Uterus (tissue), 4 donors: ENCODE measurements around the gene OTOA. TPM values are rescaled to one million over a fixed set of nuclear protein-coding genes. Genes with fewer than 3 reads are reported as not detected.
"Not testable (repeated sequence)": the region's sequence is repeated elsewhere in the genome, so short reads cannot be mapped to it uniquely, and the experiment has no call there.

Source experiments
- DNase-seq, 2 donors: peaks; one replicate each; pipeline ENCODE4 v3.0.0-alpha.2; 2019 to 2020
- H3K27ac ChIP-seq, 2 donors: fragments of 200-600 bp; sonication (generic); 1 replicate in 1 of 2; 2 replicates in 1 of 2; pipeline ENCODE4 v1.5.1; 2016 to 2018
- H3K27me3 ChIP-seq, 2 donors: fragments of 200-600 bp; sonication (generic); one replicate each; pipeline ENCODE4 v1.5.1; 2018 to 2019; ENCODE audit warnings: control low read depth in 1 of 2
- H3K36me3 ChIP-seq, 2 donors: fragments of 200-600 bp; sonication (generic); one replicate each; pipeline ENCODE4 v1.5.1; 2019; ENCODE audit warnings: control low read depth in 1 of 2
- H3K4me1 ChIP-seq, 2 donors: fragments of 200-600 bp; sonication (generic); one replicate each; pipeline ENCODE4 v1.5.1; 2018 to 2019; ENCODE audit warnings: control low read depth in 1 of 2
- H3K4me3 ChIP-seq, 2 donors: fragments of 200-600 bp; sonication (generic); 1 replicate in 1 of 2; 2 replicates in 1 of 2; pipeline ENCODE4 v1.5.1; 2018 to 2019; ENCODE audit warnings: mild to moderate bottlenecking in 1 of 2
- H3K9me3 ChIP-seq, 2 donors: fragments of 200-600 bp; sonication (generic); one replicate each; pipeline ENCODE4 v1.5.1; 2019; ENCODE audit warnings: control low read depth in 1 of 2
- intact Hi-C: fragments of 100-400 bp; cut with DNase I; formaldehyde crosslinking; loops from one replicate; pipeline ENCODE4 v1.15.1; 2023; ENCODE audit warnings: low total_unique reads
- small RNA-seq: library from RNA; depleted of rRNA; stranded (forward); fragments of <200 nt; gene quantifications from one replicate; pipeline ENCODE3, GENCODE V24; 2016
- total RNA-seq, 4 donors: library from RNA; depleted of rRNA in 3 of 4; stranded (reverse); fragments of >200 nt in 3 of 4; gene quantifications; one replicate each; pipeline versions ENCODE4 v1.1.0 to v1.2.4, GENCODE V29; 2014 to 2023
- TF ChIP-seq, protein P1 (sequence below), 4 experiments: fragments of 200-600 bp in 2 of 4; fragments of 450-650 bp in 2 of 4; sonication (generic) in 2 of 4; IDR thresholded peaks; one replicate each; pipeline ENCODE4 v1.5.1; 2016 to 2019; ENCODE audit warnings: antibody characterized with exemption in 4 of 4, mild to moderate bottlenecking in 2 of 4, moderate library complexity in 1 of 4
- donor health status: DM: yes; HTN: yes; CAD: no.

OTOA gene
- total RNA-seq, 4 donors from 2014 or later = 0.21 to 0.28 TPM; not detected in 2

DNA sequence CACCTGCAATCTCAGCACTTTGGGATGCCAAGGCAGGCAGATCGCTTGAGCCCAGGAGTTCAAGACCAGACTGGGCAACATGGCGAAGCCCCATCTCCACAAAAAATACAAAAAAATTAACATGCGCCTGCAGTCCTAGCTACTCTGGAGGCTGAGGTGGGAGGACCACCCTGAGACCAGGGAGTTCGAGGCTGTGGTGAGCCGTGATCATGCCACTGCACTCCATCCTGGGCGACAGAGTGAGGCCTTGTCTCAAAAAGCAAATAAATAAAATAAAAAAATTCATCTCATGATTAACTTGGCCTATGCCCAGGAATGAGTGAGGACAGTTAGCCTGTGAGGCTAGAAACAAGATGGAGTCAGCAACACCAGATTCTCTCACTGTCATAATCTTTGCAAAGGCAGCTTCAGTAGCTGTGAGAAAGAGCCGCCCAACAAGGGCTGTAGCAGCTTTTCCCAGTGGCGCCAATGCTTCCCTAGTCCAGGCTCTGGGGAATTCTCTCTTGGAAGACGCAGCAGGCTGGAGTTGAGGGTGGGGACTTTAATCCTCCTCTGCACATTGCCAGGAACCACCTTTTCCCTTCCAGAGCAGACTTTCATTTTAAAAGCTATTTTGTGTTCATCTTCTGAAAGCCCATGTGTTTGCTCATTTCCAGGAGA, 108.9 kb downstream of the OTOA start:
- H3K4me1 ChIP-seq, H3K27ac ChIP-seq, H3K27me3 ChIP-seq, DNase-seq, intact Hi-C loops, H3K9me3 ChIP-seq, H3K4me3 ChIP-seq, H3K36me3 ChIP-seq: not testable (repeated sequence)

DNA sequence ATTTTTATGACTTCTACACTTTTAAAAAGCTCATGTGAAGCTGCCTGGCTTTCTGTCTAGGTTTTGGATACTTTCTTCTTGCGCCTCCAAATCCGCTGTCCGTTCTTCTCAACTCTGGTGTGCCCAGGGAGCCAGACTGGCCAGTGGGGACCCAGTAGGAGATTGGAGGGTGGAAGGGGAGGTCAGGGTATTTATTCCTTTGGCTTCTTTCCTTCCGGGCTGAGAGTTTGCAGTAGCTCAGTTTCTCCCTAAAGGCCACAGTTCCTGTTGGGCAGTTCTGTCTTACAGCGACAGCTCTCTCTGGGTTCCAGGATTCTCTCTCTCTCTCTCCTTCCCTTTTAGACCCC, 109.4 kb downstream of the OTOA start:
- H3K9me3 ChIP-seq, H3K36me3 ChIP-seq, H3K27me3 ChIP-seq, H3K4me1 ChIP-seq, DNase-seq, intact Hi-C loops, H3K27ac ChIP-seq, H3K4me3 ChIP-seq: not testable (repeated sequence)

DNA sequence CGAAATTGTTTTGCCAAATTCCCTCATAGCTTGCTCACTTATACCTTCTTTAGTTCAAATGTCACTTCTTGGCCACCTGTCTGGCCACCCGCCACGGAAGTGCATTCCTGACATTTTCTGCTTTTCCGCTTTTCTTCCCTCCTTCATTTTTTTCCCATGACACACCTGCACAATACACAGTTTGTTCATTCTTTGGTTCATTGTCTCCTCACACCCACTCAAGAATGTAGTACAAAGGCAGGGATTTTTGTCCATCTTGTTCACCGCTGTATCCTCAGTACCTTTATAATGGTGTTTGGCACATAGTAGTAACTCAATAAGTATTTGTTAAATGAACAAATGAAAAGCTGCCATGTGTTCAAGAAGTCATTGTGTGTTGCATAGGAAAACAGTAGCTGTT, 116.8 kb downstream of the OTOA start:
- H3K27ac ChIP-seq, H3K4me1 ChIP-seq, H3K9me3 ChIP-seq, DNase-seq, H3K4me3 ChIP-seq, H3K36me3 ChIP-seq, intact Hi-C loops, H3K27me3 ChIP-seq: not testable (repeated sequence)

DNA sequence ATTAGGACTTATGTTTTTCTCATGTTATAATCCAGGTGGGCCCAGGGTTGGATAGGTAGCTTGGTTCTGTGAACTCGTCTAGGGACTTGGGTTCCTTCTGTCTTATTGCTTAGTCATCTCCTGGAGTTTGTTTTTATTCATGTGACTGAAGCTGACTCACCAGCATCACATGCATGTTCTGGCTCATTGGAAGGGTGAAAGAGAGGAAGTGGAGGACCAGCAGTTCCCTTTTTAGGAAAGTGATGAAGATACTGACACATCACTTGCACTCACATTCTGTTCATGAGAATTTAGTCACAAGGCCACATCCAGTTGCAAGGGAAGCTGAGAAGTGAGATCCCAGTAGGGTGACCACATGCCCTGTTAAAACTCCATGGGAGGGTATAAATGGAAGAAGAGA, 126.7 kb downstream of the OTOA start:
- H3K27me3 ChIP-seq, H3K4me1 ChIP-seq, H3K27ac ChIP-seq, intact Hi-C loops, DNase-seq, H3K36me3 ChIP-seq, H3K9me3 ChIP-seq, H3K4me3 ChIP-seq: not testable (repeated sequence)

- H3K27me3 ChIP-seq, H3K9me3 ChIP-seq, H3K27ac ChIP-seq, DNase-seq, H3K36me3 ChIP-seq, H3K4me3 ChIP-seq, H3K4me1 ChIP-seq, intact Hi-C loops: not testable (repeated sequence)
These were observed 129.5 kb downstream of the OTOA start for GRCh38 chr16:21793310-21793709.

DNA sequence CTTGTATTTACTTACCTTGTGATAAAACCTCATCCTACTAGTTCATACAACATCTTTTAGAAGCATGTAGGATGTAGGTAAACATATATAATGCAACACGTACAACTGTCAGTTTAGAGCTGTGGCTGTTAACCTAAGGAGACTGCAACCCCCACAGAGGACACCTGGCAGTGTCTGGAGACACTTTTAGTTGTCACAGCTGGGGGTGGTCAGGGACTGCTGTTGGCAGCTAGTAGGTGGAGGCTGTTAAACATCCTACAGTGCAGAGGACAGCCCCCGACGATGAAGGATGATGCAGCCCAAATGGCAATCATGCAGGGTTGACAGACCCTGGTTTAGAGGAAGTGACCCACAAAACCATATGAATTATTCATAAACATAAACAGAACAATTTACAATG, 134.8 kb downstream of the OTOA start:
- H3K27me3 ChIP-seq, H3K4me1 ChIP-seq, H3K27ac ChIP-seq, DNase-seq, intact Hi-C loops, H3K9me3 ChIP-seq, H3K36me3 ChIP-seq, H3K4me3 ChIP-seq: not testable (repeated sequence)

DNA sequence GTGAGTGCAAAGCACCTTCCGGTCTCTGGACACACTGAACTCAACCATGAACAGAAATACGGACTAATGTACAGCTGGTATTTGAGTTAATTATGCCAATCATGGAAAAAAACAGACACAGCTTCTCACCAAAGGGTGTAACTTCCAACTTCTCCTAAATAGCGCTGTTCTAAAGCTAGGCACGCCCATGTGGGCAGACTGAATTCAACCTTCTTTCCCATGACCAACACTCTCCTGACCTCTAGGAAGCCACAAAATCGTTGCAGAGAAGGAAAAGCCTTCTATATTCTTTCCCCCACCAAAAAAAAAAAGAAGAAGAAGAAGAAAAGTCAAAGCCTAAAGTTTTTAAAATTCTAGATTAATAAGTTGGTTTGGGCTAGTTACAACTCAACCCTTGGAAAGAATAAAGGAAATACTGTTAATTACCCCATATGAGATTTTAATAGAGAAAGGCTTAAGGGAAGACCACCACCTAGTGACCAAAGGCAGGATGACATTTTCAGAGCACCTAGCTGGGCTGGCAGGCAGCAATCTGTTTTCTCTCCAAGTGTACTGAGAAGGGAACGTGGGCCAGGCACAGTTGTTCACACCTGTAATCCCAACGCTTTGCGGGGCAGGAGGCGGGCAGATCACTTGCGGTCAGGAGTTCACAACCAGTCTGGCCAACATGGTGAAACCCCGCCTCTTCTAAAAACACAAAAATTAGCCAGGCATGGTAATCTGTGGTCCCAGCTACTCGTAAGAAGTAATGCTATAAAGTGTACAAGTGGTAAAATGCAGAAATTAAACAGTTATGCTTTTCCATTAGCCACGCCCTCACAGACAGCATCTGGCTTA, 138.0 kb downstream of the OTOA start:
- DNase-seq, H3K27me3 ChIP-seq, H3K4me1 ChIP-seq, intact Hi-C loops, H3K9me3 ChIP-seq, H3K36me3 ChIP-seq, H3K27ac ChIP-seq, H3K4me3 ChIP-seq: not testable (repeated sequence)
- TF ChIP-seq, protein P1, sequence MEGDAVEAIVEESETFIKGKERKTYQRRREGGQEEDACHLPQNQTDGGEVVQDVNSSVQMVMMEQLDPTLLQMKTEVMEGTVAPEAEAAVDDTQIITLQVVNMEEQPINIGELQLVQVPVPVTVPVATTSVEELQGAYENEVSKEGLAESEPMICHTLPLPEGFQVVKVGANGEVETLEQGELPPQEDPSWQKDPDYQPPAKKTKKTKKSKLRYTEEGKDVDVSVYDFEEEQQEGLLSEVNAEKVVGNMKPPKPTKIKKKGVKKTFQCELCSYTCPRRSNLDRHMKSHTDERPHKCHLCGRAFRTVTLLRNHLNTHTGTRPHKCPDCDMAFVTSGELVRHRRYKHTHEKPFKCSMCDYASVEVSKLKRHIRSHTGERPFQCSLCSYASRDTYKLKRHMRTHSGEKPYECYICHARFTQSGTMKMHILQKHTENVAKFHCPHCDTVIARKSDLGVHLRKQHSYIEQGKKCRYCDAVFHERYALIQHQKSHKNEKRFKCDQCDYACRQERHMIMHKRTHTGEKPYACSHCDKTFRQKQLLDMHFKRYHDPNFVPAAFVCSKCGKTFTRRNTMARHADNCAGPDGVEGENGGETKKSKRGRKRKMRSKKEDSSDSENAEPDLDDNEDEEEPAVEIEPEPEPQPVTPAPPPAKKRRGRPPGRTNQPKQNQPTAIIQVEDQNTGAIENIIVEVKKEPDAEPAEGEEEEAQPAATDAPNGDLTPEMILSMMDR (IDR thresholded peaks at IDR 0.05) = peak in 2 of 4 experiments; percentile 21 to 25

DNA sequence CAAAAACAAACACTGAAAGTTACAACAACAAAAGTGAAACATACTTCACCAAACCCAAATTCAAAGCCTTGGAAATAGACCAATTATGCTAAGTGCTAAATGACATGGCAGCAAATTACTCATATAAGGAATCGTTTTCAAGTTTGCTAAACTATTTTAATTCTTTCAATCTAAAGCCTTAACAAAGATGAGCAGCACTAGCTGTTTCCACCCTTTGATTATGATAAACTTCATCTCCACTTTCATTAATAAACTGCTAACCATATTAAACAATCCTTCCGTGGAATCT, 138.6 kb downstream of the OTOA start:
- intact Hi-C loops, H3K36me3 ChIP-seq, H3K4me3 ChIP-seq, DNase-seq, H3K9me3 ChIP-seq, H3K27me3 ChIP-seq, H3K4me1 ChIP-seq, H3K27ac ChIP-seq: not testable (repeated sequence)

Small RNA genes within 50 kb of the gene (small RNA-seq; reads per million reads assigned to genes)
- gene RNU6-1005P = not detected
- gene RNU6-196P = not detected

Other genes with a start within 250 kb of the OTOA start
- gene METTL9, start 64.4 kb upstream of the OTOA start, total RNA-seq = 100 to 1,000 TPM in 3 of 4 donors, 10 to 100 TPM in 1; 73.5 to 231 (median 131) TPM
- 1 to 10 TPM in 2 of 4 donors, under 1 TPM in 2; 0.59 to 4.1 (median 1.6) TPM for gene IGSF6, start 11.4 kb upstream of the OTOA start, total RNA-seq
- 100 to 1,000 TPM in 1 of 4 donors, 10 to 100 TPM in 3; 13.2 to 357 (median 75.3) TPM for gene NPIPB4, start 193.8 kb downstream of the OTOA start, total RNA-seq